Measurements from ENCODE around the gene FGD3.
A peak's percentile ranks its signal among the peaks of the same experiment; 100 is the strongest.
"Not testable (repeated sequence)": the region's sequence is repeated elsewhere in the genome, so short reads cannot be mapped to it uniquely, and the experiment has no call there.

The FGD3 gene

GRCh38 chr9:93011114-93011513, 63.8 kb downstream of the FGD3 start:
- no peak for DNase-seq

DNA sequence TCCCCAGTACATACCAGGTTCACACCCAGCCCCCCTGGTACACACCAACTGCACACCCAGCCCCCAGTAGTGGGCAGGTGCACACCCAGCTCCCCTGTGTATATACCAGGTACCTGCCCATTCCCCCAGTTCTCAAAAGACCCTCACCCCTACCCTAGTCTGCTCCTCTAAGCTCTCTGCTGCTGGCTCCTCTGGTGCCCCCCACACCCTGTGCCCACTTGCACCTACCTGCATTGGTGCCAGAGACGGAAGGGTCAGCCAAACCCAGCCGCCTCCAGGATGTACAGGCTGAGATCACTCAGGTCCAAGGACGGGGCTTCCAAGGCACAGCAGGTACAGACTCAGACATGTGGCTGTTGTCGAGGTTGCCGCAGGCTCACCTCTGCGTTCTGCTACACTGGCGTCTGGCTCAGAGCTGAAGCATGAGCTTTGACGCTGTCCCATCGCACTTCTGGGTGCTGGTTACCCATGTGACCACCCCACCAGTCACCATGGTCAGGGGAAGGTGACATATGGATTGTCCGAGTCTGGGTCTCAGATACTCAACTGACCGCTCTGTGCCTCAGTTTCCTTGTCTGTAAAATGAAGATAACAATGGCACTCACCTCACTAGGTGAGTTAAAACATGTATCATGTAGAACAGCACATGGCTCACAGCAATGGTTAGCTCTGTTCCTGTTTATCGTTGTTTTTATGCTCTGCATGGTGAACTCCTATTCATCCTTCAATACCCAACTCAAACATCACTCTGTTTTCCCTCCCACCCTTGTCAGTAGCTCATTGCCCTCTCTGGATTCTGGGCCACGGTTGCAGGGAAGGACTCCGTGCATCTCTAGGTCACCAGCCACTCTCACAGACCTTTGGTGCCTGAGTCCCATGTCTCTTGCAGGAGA, 65.9 kb downstream of the FGD3 start:
- no peak for DNase-seq

- DNase-seq: no peak
These were observed 66.7 kb downstream of the FGD3 start for GRCh38 chr9:93013856-93014582.

DNA sequence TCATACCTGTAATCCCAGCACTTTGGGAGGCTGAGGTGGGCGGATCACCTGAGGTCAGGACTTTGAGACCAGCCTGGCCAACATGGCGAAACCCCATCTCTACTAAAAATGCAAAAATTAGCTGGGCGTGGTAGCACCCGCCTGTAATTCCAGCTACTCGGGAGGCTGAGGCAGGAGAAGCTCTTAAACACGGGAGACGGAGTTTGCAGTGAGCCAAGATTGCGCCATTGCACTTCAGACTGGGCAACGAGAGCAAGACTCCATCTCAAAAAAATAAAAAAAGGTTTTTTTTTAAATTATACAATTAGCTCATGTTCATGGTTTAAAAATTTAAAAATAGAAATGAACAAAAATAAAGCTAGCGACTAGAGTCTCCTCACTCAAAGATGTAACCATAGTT, 67.9 kb downstream of the FGD3 start:
- DNase-seq: not testable (repeated sequence)

GRCh38 chr9:93017621-93018020, 70.3 kb downstream of the FGD3 start:
- no peak for DNase-seq

GRCh38 chr9:93020151-93020550, 72.8 kb downstream of the FGD3 start:
- DNase-seq: no peak

- peak; percentile 57 for DNase-seq
These were observed 73.7 kb downstream of the FGD3 start for GRCh38 chr9:93020771-93021670.

- no peak for DNase-seq
These were observed 74.7 kb downstream of the FGD3 start for GRCh38 chr9:93022066-93022465.

GRCh38 chr9:93022721-93023520, 75.6 kb downstream of the FGD3 start:
- no peak for DNase-seq

DNA sequence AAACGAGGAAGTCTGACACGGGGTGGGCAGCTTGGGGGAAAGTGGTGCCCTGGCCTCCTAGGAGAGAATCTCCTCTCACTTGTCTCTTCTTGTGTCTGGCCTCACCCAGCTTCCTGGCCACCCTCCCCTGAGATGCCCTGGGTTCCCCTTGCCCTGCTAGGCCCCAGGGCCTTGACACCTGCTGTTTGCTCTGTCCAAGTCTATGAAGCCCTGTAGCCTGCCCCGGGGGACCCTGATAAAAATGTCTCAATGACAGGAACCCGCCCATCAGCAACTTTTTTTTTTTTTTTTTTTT, 76.1 kb downstream of the FGD3 start:
- no peak for DNase-seq

DNA sequence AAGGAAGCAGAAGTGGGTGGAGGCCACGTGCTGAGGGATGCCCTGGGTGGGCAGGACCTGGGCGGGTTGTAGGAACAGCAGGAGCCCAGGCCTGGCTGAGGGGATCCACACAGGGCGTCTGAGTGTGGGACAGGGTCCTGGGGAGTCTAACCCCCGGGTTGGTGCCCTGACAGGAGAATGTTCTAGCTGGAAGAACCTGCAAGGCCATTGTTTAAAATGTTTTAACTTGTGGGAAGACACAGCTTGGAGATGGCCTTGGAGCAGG, 77.3 kb downstream of the FGD3 start:
- no peak for DNase-seq

DNA sequence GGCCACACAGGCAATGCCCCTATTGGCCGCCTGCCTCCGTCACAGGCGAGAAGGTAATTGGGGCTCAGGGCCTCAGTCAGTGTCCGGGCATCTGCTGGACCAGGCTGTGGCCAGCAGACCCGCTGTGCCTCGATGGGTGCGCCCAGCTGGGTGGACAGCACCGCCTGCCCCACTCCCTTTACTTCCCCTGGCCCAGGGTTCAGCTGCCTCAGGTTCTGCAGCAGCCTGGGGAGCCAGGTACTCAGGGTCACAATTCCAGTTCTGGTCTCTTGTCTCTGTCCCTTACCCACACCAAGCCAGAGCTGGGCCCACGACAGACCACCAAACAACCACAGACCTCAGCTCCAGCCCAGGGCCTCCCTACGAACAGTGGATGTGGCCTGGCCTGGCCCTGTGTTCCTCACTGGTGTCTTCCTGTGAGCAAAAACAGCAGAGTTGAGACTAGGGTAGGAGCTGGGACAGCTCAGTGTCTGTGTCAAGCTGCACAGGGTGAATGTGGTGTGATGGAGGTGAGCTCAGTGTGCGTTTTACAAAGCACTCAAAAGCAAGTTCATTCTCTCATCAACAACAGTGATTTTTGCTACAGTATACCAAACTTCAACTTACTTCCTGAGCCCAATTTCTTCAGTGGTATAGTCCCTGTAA, 77.8 kb downstream of the FGD3 start:
- no peak for DNase-seq

- DNase-seq: no peak
These were observed 78.4 kb downstream of the FGD3 start for GRCh38 chr9:93025736-93026135.

GRCh38 chr9:93026640-93027039, 79.3 kb downstream of the FGD3 start:
- no peak for DNase-seq

GRCh38 chr9:93027750-93028149, 80.4 kb downstream of the FGD3 start:
- DNase-seq: no peak

GRCh38 chr9:93028448-93029006, 81.2 kb downstream of the FGD3 start:
- DNase-seq: peak; percentile 85

DNA sequence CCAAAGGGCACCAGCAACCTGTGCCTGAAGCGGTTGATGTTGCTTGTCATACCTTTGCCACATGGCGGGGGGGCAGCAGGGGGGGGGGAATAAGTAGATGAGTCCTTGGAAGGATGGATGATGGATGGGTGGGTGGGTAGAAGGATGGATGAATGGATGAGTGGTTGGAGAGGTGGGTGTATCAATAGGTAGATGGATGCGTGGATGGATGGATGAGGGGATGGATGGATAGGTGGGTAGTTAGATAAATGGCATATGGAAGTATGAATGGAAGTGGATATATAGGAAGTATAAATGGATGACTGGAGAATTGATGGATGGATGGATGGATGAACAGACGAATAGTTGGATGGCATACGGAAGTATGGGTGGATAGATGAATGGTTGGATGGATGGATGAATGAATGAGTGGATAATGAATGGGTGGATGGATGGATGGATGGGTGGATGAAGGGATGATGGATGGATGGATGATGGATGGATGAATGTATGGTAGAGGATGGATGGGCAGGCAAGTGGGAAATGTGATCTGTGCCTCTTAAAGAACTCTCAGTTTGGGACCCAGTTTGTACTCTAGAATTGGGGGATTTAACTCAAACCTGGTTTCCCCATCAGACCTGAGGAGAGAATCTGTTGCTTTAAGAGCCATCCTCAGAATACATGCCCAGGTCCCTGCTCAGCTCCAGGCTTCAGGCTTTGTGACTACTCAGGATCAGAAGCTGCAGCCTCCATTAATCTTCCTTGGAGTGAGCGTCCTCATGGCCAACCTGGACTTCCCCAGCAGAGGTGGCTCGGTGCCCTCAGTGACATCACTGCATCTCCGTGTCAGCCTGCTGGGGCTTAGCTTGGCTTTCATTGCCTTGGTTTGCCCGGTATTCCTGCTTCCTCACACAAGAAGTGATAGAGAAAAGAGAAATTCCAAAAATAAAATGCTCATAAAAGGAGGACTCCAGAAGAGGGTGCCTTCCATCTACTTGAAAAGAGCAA, 83.6 kb downstream of the FGD3 start:
- DNase-seq: no peak

GRCh38 chr9:93031629-93032430, 84.5 kb downstream of the FGD3 start:
- DNase-seq: no peak

DNA sequence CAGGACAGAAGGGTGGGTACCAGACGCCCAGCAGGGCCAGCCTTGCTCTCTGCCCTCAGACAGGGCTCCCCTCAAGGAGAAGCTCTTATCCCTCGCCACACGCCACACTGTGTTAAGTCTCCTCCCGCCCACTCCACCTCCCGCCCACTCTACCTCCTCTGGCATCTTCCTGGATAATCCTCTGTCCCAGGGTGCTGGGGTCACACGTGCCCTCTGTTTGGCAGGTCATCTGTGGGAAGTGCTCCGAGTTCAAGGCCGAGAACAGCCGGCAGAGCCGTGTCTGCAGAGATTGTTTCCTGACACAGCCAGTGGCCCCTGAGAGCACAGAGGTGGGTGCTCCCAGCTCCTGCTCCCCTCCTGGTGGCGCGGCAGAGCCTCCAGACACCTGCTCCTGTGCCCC, 85.2 kb downstream of the FGD3 start:
- DNase-seq: no peak

DNA sequence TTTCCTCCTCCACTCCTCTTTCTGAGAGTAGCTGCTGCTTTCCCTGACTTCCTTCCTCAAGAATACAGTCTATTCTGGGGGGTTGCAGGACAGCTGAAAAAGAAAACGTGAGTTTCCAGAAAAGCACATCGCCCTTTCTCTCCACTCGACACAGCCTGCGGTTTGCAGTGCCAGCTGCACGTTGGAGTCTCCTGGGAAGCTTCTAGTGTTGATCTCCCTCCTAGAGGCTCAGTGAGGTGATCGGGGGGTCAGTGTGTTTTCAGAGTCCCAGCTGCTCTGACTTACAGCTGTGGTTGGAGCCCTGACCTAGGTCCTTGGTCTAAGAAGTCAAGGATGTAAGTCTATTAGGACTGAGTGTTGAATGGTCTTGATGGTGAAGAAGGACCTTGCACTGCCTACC, 86.2 kb downstream of the FGD3 start:
- DNase-seq: no peak

Data from activated CD4-positive, alpha-beta T cell treated with anti-CD3 and anti-CD28 coated beads, Interleukin-10, Interleukin-2, amounts not matched to agents 100 ng/mL and 50 ng/mL, durations not matched to agents 16 hours and 8 hours (primary cell).